GM18951 (cell line): Measurements from ENCODE around the gene SPDL1.
"Not testable (repeated sequence)": the region's sequence is repeated elsewhere in the genome, so short reads cannot be mapped to it uniquely, and the experiment has no call there.

Source experiments
- POLR2A ChIP-seq: IDR thresholded peaks from 4 replicates; pipeline ENCODE4 v1.6.1; 2011; ENCODE audit warnings: mild to moderate bottlenecking; ENCODE audit not compliant: insufficient read length, insufficient read depth; ENCODE audit errors: extremely low read depth
- in situ Hi-C: fragments of 300-500 bp; cut with MboI; formaldehyde crosslinking; loops from one replicate; pipeline ENCODE4 v1.12.0; 2022; ENCODE audit warnings: low sequenced_read_pairs, mixed read lengths, inconsistent platforms; ENCODE audit not compliant: unreplicated experiment

The SPDL1 gene

DNA sequence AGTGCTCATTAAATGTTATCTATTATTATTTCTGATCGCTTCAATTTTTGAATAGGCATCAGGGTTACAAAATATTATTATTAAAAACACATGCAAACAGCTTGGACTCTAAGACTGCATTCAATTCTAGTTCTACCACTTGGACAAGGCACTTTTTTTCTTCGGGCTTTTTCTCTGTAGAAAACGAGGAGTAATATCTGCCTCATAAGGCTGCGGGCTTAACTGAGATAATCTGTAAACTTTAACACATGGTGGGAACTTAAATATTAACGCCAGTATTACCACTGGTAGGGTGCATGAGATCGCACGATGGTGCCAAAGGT, 511 bp upstream of the SPDL1 start:
- in situ Hi-C loops, result no loop called here
- no peak for TF ChIP-seq POLR2A

DNA sequence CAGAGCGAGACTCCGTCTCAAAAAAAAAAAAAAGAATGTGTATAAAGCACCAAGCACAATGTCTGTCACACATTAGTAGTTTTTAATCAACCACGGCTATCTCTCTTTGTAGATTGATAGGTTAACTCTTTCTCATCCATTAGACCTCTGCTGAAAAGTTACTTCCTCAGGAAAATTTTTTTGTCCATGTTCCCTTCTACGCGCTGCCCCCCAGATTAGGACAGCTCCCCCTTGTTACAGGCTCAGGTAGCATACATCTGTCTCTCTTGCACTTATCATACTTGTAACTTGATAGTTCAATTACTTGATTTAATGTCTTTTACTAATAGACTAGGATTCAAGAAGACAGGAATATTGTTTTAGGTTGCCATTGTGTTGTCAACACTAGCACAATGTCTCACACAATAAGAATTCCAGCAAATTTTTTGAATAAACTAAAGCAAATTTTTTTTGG, 1.5 kb downstream of the SPDL1 start:
- in situ Hi-C loops, result no loop called here
- no peak for TF ChIP-seq POLR2A

DNA sequence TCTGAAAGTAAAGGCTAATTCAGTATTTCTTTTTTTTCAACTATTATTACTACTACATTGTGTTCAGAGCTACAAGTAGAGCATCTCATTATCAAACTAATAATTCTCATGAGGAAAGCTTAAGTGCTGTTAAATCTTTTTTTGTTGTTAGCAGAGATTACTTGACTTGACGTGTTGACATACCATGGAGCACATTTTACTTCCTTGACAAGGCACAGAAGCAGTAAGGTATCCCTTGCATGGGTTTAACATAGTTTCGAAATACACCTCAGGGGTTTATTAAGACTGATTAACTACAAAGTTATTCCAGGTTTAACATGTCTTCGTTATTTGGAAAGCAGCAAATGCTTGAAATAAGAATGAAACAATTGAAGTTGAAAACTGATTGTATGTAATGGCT, 7.0 kb downstream of the SPDL1 start:
- TF ChIP-seq POLR2A, result no peak

GRCh38 chr5:169591636-169592035, 8.1 kb downstream of the SPDL1 start:
- in situ Hi-C loops, result no loop called here

More for the DNA sequence above, 7.0 kb downstream of the SPDL1 start:
- in situ Hi-C loops, result no loop called here

GRCh38 chr5:169592937-169593650, 9.5 kb downstream of the SPDL1 start:
- no peak for TF ChIP-seq POLR2A
- in situ Hi-C loops, result no loop called here

More at GRCh38 chr5:169591636-169592035, 8.1 kb downstream of the SPDL1 start:
- TF ChIP-seq POLR2A, result no peak

- in situ Hi-C loops, result no loop called here
- no peak for TF ChIP-seq POLR2A
Observed at GRCh38 chr5:169595172-169595820, 11.7 kb downstream of the SPDL1 start.

GRCh38 chr5:169599451-169599850, 15.9 kb downstream of the SPDL1 start:
- in situ Hi-C loops, result no loop called here
- no peak for TF ChIP-seq POLR2A

- no peak for TF ChIP-seq POLR2A
- in situ Hi-C loops, result no loop called here
Observed at GRCh38 chr5:169602535-169602934, 19.0 kb downstream of the SPDL1 start.

- in situ Hi-C loops, result no loop called here
- TF ChIP-seq POLR2A, result no peak
Observed at GRCh38 chr5:169606279-169606678, 22.7 kb downstream of the SPDL1 start.

DNA sequence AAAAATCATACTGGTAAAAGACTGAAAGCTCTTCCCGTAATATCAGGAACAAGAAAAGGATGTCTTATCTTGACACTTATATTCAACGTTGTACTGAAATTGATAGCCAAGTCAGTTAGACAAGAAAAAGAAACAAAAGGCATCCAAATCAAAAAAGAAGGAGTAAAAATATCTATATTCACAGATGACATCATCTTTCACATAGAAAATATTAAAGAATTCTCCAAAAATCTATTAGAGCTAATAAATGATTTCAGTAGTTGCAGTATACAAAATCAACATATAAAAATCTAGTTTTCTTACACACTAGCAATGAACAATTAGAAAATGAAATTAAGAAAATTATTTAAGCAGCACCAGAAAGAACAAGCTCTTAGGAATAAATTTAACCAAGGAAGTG, 24.3 kb downstream of the SPDL1 start:
- no peak for TF ChIP-seq POLR2A
- in situ Hi-C loops, result no loop called here

GRCh38 chr5:169609716-169610115, 26.1 kb downstream of the SPDL1 start:
- TF ChIP-seq POLR2A, result no peak
- in situ Hi-C loops, result no loop called here

DNA sequence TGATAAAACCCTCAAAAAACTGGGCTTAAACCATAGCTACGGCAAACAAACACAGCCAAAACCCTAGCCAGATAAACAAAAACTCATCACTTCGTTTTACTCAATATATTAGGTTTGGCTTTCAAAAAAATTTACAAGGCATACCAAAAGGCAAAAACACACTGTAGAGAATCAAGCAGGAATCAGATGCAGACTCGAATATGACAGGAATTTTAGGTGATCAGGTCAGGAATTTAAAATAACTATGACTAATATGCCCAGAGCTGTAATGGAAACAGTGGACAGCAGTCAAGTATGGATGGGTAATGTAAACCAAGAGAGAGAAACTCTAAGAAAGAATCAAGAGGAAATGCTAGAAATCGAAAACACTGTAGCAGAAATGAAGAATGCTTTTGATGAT, 27.0 kb downstream of the SPDL1 start:
- TF ChIP-seq POLR2A, result no peak

DNA sequence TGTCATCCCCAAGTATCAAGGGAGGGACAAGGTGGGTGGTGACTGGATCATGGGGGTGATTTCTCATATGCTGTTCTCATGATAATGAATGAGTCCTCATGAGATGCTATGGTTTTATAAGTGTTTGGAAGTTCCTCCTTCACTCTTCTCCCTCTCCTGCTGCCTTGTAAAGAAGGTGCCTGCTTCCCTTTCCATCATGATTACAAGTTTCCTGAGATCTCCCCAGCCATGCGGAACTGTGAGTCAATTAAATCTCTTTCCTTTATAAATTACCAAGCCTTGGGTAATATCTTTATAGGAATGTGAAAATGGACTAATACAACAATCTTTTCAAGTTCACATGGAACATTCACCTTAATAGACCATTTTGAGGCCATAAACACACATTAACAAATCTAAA, 32.0 kb downstream of the SPDL1 start:
- no peak for TF ChIP-seq POLR2A
- in situ Hi-C loops, result no loop called here

More for the DNA sequence above, 27.0 kb downstream of the SPDL1 start:
- in situ Hi-C loops, result no loop called here

DNA sequence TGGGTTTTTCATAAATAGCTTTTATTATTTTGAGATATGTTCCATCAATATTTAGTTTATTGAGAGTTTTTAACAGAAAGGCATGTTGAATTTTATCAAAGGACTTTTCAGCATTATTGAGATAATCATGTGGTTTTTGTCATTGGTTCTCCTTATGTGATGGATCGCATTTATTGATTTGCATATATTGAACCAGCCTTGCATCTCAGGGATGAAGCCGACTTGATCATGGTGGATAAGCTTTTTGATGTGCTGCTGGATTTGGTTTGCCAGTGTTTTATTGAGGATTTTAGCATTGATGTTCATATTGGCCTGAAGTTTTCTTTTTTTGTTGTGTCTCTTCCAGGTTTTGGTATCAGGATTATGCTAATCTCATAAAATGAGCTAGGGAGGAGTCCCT, 40.7 kb downstream of the SPDL1 start:
- in situ Hi-C loops, result not testable (repeated sequence)
